Activated naive CD4-positive, alpha-beta T cell treated with anti-CD3 and anti-CD28 coated beads, Interleukin-2, amount 10 ng/mL, durations not matched to agents 7 days and 5 days (primary cell): Measurements from ENCODE around the gene CDK5RAP1.
"Not testable (repeated sequence)": the region's sequence is repeated elsewhere in the genome, so short reads cannot be mapped to it uniquely, and the experiment has no call there.

Experiments
- CTCF ChIA-PET: fragments of 350-600 bp; sonication (Branson Sonifier 250); formaldehyde crosslinking; loops from one replicate; lab custom pipeline; 2021; ENCODE audit warnings: antibody characterized with exemption; lab: Charles Lee
- DNase-seq: peaks from one replicate; pipeline ENCODE4 v3.0.0-alpha.2; 2020
- H3K27ac Mint-ChIP-seq: one replicate; pipeline ENCODE4 v1.8.0; 2021; ENCODE audit warnings: mild to moderate bottlenecking, moderate library complexity, mixed read lengths
- H3K27me3 Mint-ChIP-seq: one replicate; pipeline ENCODE4 v1.8.0; 2021; ENCODE audit warnings: mild to moderate bottlenecking, mixed read lengths
- H3K36me3 Mint-ChIP-seq: one replicate; pipeline ENCODE4 v1.8.0; 2021; ENCODE audit warnings: mixed read lengths
- H3K4me1 Mint-ChIP-seq: one replicate; pipeline ENCODE4 v1.8.0; 2021; ENCODE audit warnings: mixed read lengths
- H3K4me3 Mint-ChIP-seq: one replicate; pipeline ENCODE4 v1.8.0; 2021; ENCODE audit warnings: mild to moderate bottlenecking, moderate library complexity, mixed read lengths
- H3K9me3 Mint-ChIP-seq: one replicate; pipeline ENCODE4 v1.8.0; 2021; ENCODE audit warnings: mixed read lengths

CDK5RAP1 gene

GRCh38 chr20:33401184-33401920, at the start of gene CDK5RAP1:
CDK5RAP1 (minus strand) TSS chr20:33401519; CDS start chr20:33397064, 4,455 bp downstream.
- Mint-ChIP-seq H3K9me3 (no peaks in the 10 kb centered on the region), H3K27ac (peak within 1 kb of the TSS; percentile 81), H3K4me1 (peaks cover 39% of the 10 kb centered on the region), H3K4me3 (peak within 1 kb of the TSS; percentile 87), H3K36me3 (no peaks in the 10 kb centered on the region), H3K27me3 (no peaks in the 10 kb centered on the region)
- peak; percentile 91 for DNase-seq
- CTCF ChIA-PET, result interaction anchor here (0.7 to 2.1 kb wide), 4 partner anchors 10 to 267 kb away, joined by 3 to 9 read pairs (median 4); no protein-coding TSS in a partner anchor

- CTCF ChIA-PET, result interaction anchor here (0.8 kb wide), 1 partner anchor 191 kb away, joined by 3 read pairs; no protein-coding TSS in a partner anchor
- H3K27me3 Mint-ChIP-seq, result no peaks in the 10 kb centered on the region
- no peaks in the 10 kb centered on the region for H3K9me3 Mint-ChIP-seq
- H3K4me1 Mint-ChIP-seq, result peaks cover 9% of the 10 kb centered on the region
- DNase-seq, result no peak
- H3K4me3 Mint-ChIP-seq, result no peak overlapping the region
- H3K36me3 Mint-ChIP-seq, result no peaks in the 10 kb centered on the region
- H3K27ac Mint-ChIP-seq, result no peak overlapping the region
These were observed 49.5 kb upstream of the CDK5RAP1 start for GRCh38 chr20:33450867-33451266.

GRCh38 chr20:33445881-33446625, 44.7 kb upstream of the CDK5RAP1 start:
- CTCF ChIA-PET, result interaction anchor here (0.7 to 1.8 kb wide), 4 partner anchors 11 to 221 kb away, joined by 3 to 7 read pairs (median 5); partner anchors contain the start of genes ACTL10 and CDK5RAP1
- Mint-ChIP-seq H3K4me1 (peaks cover 29% of the 10 kb centered on the region), H3K4me3 (no peak overlapping the region), H3K27ac (no peak overlapping the region), H3K36me3 (no peaks in the 10 kb centered on the region), H3K9me3 (no peaks in the 10 kb centered on the region), H3K27me3 (peaks cover 22% of the 10 kb centered on the region)
- DNase-seq, result no peak

GRCh38 chr20:33444797-33445560, 43.7 kb upstream of the CDK5RAP1 start:
- peaks cover 22% of the 10 kb centered on the region for H3K27me3 Mint-ChIP-seq
- H3K36me3 Mint-ChIP-seq, result no peaks in the 10 kb centered on the region
- DNase-seq, result peak; percentile 50
- H3K9me3 Mint-ChIP-seq, result no peaks in the 10 kb centered on the region
- H3K27ac Mint-ChIP-seq, result peak overlapping the region; percentile 92
- peak overlapping the region; percentile 83 for H3K4me3 Mint-ChIP-seq
- CTCF ChIA-PET, result interaction anchor here (1.0 to 1.8 kb wide), 4 partner anchors 12 to 222 kb away, joined by 3 to 6 read pairs (median 5); partner anchors contain the start of gene ACTL10
- peaks cover 29% of the 10 kb centered on the region for H3K4me1 Mint-ChIP-seq

- Mint-ChIP-seq H3K27me3 (peaks cover 22% of the 10 kb centered on the region), H3K4me1 (peaks cover 29% of the 10 kb centered on the region), H3K36me3 (no peaks in the 10 kb centered on the region), H3K9me3 (no peaks in the 10 kb centered on the region), H3K27ac (peak within 1 kb of the TSS; percentile 92), H3K4me3 (peak within 1 kb of the TSS; percentile 83)
- DNase-seq, result peak; percentile 95
- CTCF ChIA-PET, result interaction anchor here (1.8 kb wide), 1 partner anchor 14 kb away, joined by 6 read pairs; no protein-coding TSS in a partner anchor
These were observed 42.4 kb upstream of the CDK5RAP1 start, which contains the start of gene SNTA1 for GRCh38 chr20:33443512-33444239. SNTA1 (minus strand) TSS chr20:33443763; CDS start chr20:33443620, 143 bp downstream.

GRCh38 chr20:33443006-33443511, 41.7 kb upstream of the CDK5RAP1 start:
- CTCF ChIA-PET, result no interaction called here
- Mint-ChIP-seq H3K9me3 (no peaks in the 10 kb centered on the region), H3K4me1 (peaks cover 29% of the 10 kb centered on the region), H3K4me3 (peak overlapping the region; percentile 73), H3K27ac (peak overlapping the region; percentile 52), H3K36me3 (no peaks in the 10 kb centered on the region), H3K27me3 (peaks cover 22% of the 10 kb centered on the region)
- peak; percentile 59 for DNase-seq

- peaks cover 22% of the 10 kb centered on the region for H3K27me3 Mint-ChIP-seq
- peaks cover 29% of the 10 kb centered on the region for H3K4me1 Mint-ChIP-seq
- H3K36me3 Mint-ChIP-seq, result no peaks in the 10 kb centered on the region
- H3K4me3 Mint-ChIP-seq, result peak overlapping the region; percentile 73
- peak; percentile 26 for DNase-seq
- H3K9me3 Mint-ChIP-seq, result no peaks in the 10 kb centered on the region
- H3K27ac Mint-ChIP-seq, result peak overlapping the region; percentile 52
- CTCF ChIA-PET, result interaction anchor here (0.9 kb wide), 1 partner anchor 42 kb away, joined by 3 read pairs; no protein-coding TSS in a partner anchor
These were observed 41.1 kb upstream of the CDK5RAP1 start for GRCh38 chr20:33442136-33443005.

- Mint-ChIP-seq H3K27ac (no peak overlapping the region), H3K27me3 (peaks cover 22% of the 10 kb centered on the region), H3K4me1 (peaks cover 26% of the 10 kb centered on the region), H3K9me3 (no peaks in the 10 kb centered on the region), H3K4me3 (no peak overlapping the region), H3K36me3 (no peaks in the 10 kb centered on the region)
- no peak for DNase-seq
- CTCF ChIA-PET, result interaction anchor here (0.9 kb wide), 1 partner anchor 41 kb away, joined by 3 read pairs; no protein-coding TSS in a partner anchor
These were observed 40.0 kb upstream of the CDK5RAP1 start for GRCh38 chr20:33441142-33441955.

- H3K4me3 Mint-ChIP-seq, CTCF ChIA-PET: not testable (repeated sequence)
These were observed 39.2 kb upstream of the CDK5RAP1 start for GRCh38 chr20:33440562-33440961.

GRCh38 chr20:33438481-33438880, 37.2 kb upstream of the CDK5RAP1 start:
- no peak overlapping the region for H3K27ac Mint-ChIP-seq
- CTCF ChIA-PET, result no interaction called here
- no peak overlapping the region for H3K4me3 Mint-ChIP-seq
- DNase-seq, result no peak
- no peaks in the 10 kb centered on the region for H3K9me3 Mint-ChIP-seq
- peaks cover 9% of the 10 kb centered on the region for H3K4me1 Mint-ChIP-seq
- H3K27me3 Mint-ChIP-seq, result peaks cover 22% of the 10 kb centered on the region
- no peaks in the 10 kb centered on the region for H3K36me3 Mint-ChIP-seq

More at GRCh38 chr20:33440562-33440961, 39.2 kb upstream of the CDK5RAP1 start:
- not testable (repeated sequence) for H3K36me3 Mint-ChIP-seq, H3K27ac Mint-ChIP-seq, DNase-seq, H3K9me3 Mint-ChIP-seq
- H3K4me1 Mint-ChIP-seq, result peaks cover 20% of the 10 kb centered on the region
- H3K27me3 Mint-ChIP-seq, result peaks cover 22% of the 10 kb centered on the region

GRCh38 chr20:33437141-33437911, 36.0 kb upstream of the CDK5RAP1 start:
- Mint-ChIP-seq H3K36me3 (no peaks in the 10 kb centered on the region), H3K4me1 (peaks cover under 1% of the 10 kb centered on the region), H3K27ac (no peak overlapping the region), H3K4me3 (no peak overlapping the region), H3K27me3 (peaks cover 13% of the 10 kb centered on the region), H3K9me3 (no peaks in the 10 kb centered on the region)
- DNase-seq, result no peak
- CTCF ChIA-PET, result no interaction called here
